ENCODE data around the gene SEPTIN6. TPM values are rescaled to one million over a fixed set of nuclear protein-coding genes. Genes with fewer than 3 reads are reported as not detected.

Gene SEPTIN6
- total RNA-seq, 4 donors from 2014 or later = 19.3 to 97.9 (median 40.6) TPM

DNA sequence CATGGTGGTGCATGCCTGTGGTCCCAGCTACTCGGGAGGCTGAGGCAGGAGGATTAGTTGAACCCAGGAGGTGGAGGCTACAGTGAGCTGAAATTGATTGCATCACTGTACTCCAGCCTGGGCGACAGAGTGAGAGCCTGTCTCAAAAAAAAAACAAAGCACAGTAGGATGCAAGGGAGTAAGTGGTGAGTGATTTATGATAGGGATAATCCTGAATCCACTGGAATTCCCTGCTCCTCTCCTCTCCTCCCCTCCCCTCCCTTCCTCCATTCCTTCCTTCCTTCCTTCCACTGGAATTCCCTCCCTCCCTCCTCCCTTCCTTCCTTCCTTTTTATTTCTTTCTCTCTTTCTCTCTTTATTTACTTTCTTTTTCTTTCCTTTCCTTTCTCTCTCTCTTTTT is 45.9 kb downstream of the SEPTIN6 start:
- Histone ChIP-seq H3K27ac (no peak overlapping the region), H3K27me3 (no peaks in the 10 kb centered on the region), H3K4me3 (no peak overlapping the region), H3K36me3 (peaks cover 0 to 31% of the 10 kb centered on the region in 2 donors), H3K4me1 (no peaks in the 10 kb centered on the region), H3K9me3 (no peaks in the 10 kb centered on the region)
- no peak for ATAC-seq
- TF ChIP-seq EP300 (IDR thresholded peaks at IDR 0.05) (no peak), POLR2A (IDR thresholded peaks at IDR 0.05) (no peak), POLR2AphosphoS5 (IDR thresholded peaks at IDR 0.05) (no peak)
- TF ChIP-seq, protein P1, sequence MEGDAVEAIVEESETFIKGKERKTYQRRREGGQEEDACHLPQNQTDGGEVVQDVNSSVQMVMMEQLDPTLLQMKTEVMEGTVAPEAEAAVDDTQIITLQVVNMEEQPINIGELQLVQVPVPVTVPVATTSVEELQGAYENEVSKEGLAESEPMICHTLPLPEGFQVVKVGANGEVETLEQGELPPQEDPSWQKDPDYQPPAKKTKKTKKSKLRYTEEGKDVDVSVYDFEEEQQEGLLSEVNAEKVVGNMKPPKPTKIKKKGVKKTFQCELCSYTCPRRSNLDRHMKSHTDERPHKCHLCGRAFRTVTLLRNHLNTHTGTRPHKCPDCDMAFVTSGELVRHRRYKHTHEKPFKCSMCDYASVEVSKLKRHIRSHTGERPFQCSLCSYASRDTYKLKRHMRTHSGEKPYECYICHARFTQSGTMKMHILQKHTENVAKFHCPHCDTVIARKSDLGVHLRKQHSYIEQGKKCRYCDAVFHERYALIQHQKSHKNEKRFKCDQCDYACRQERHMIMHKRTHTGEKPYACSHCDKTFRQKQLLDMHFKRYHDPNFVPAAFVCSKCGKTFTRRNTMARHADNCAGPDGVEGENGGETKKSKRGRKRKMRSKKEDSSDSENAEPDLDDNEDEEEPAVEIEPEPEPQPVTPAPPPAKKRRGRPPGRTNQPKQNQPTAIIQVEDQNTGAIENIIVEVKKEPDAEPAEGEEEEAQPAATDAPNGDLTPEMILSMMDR (IDR thresholded peaks at IDR 0.05) = no peak
- WGBS, 2 donors (ENCODE audit: low coverage in 1 of 2) = 75% methylated on average over 2 of the region's 2 CpGs; no CpG with 5 or more reads in 1 of the 2 donors

DNA sequence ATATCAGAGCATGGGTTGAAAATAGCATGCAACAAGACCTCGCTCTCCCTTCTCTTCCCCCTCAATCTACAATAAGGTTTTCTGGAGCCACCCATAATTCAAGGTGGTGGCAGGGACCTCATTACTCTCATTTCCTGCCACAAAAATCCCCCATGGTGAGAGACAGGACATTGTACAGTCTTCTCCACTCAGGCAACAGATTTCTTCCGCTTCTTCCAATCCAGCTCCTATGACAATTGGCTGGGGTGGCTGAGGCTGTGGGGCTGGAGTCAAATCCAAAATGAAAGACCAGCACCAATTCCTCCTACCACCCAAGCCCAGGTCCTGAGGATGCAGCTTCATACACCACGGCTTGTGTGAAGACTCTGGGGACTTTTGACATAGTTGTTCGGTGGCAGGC is 46.5 kb downstream of the SEPTIN6 start:
- ATAC-seq = no peak
- no peak for TF ChIP-seq POLR2AphosphoS5 (IDR thresholded peaks at IDR 0.05)
- TF ChIP-seq, protein P1 (IDR thresholded peaks at IDR 0.05) = no peak
- TF ChIP-seq POLR2A (IDR thresholded peaks at IDR 0.05) = no peak
- TF ChIP-seq EP300 (IDR thresholded peaks at IDR 0.05) = no peak
- Histone ChIP-seq H3K4me3 (no peak overlapping the region), H3K4me1 (no peaks in the 10 kb centered on the region), H3K36me3 (peaks cover 0 to 29% of the 10 kb centered on the region in 2 donors), H3K27me3 (no peaks in the 10 kb centered on the region), H3K9me3 (no peaks in the 10 kb centered on the region), H3K27ac (no peak overlapping the region)
- WGBS, 2 donors (ENCODE audit: low coverage in 1 of 2) = 94% methylated on average over 3 of the region's 4 CpGs; no CpG with 5 or more reads in 1 of the 2 donors

DNA sequence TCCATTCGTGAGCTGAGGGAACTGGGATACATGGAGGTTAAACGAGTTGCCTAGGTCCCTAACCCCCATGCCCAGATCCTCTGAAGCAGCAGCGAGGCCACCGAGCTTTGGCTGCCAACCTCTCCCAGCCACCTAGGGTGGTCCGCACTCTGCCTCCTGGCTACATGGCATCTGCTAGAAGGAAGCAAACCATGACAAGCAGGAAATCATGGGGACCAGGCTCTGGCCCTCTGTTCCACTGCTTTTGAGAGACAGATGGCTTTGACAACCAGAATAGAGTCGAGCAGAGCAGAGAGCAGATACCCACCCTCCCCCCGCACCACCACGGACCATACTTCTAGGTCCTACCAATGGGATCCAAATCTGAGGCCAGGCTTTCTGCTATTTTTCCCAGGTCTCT is 49.3 kb downstream of the SEPTIN6 start:
- Histone ChIP-seq H3K9me3 (no peaks in the 10 kb centered on the region), H3K27me3 (no peaks in the 10 kb centered on the region), H3K27ac (no peak overlapping the region), H3K36me3 (peaks cover 0 to 19% of the 10 kb centered on the region in 2 donors), H3K4me1 (no peaks in the 10 kb centered on the region), H3K4me3 (no peak overlapping the region)
- ATAC-seq = no peak
- TF ChIP-seq POLR2A (IDR thresholded peaks at IDR 0.05) (no peak), EP300 (IDR thresholded peaks at IDR 0.05) (no peak), POLR2AphosphoS5 (IDR thresholded peaks at IDR 0.05) (no peak)
- TF ChIP-seq, protein P1 (IDR thresholded peaks at IDR 0.05) = no peak
- WGBS, 2 donors (ENCODE audit: low coverage in 1 of 2) = no CpG with 5 or more reads among the region's 8 CpGs

Small RNA genes lying within 50 kb of the gene (small RNA-seq; reads per million reads assigned to genes)
- 2.2 to 13.1 (median 6.7) reads per million in 4 donors for gene MIR766

Other genes with a start within 250 kb of the SEPTIN6 start
- 100 to 1,000 TPM; 165 to 302 (median 209) TPM for gene SLC25A5, start 224.7 kb downstream of the SEPTIN6 start, total RNA-seq
- gene STEEP1, start 127.8 kb downstream of the SEPTIN6 start, total RNA-seq = 10 to 100 TPM; 20.2 to 26.0 (median 22.5) TPM
- gene UBE2A, start 118.6 kb downstream of the SEPTIN6 start, total RNA-seq = 10 to 100 TPM; 32.2 to 39.7 (median 35.9) TPM
- gene NKRF, start 86.7 kb downstream of the SEPTIN6 start, total RNA-seq = 1 to 10 TPM; 5.7 to 9.2 (median 6.0) TPM
- under 1 TPM in 1 of 4 donors, not detected in 3; 0.27 TPM for gene SOWAHD, start 65.4 kb upstream of the SEPTIN6 start, total RNA-seq
- 1,000 to 10,000 TPM; 1,536 to 5,996 (median 3,784) TPM for gene RPL39, start 98.5 kb upstream of the SEPTIN6 start, total RNA-seq
- 1 to 10 TPM; 3.9 to 7.0 (median 4.3) TPM for gene UPF3B, start 159.8 kb upstream of the SEPTIN6 start, total RNA-seq
- 10 to 100 TPM in 3 of 4 donors, 1 to 10 TPM in 1; 6.4 to 18.6 (median 12.6) TPM for gene RNF113A, start 178.6 kb upstream of the SEPTIN6 start, total RNA-seq
- 100 to 1,000 TPM in 1 of 4 donors, 10 to 100 TPM in 3; 55.8 to 104 (median 74.5) TPM for gene NDUFA1, start 178.7 kb upstream of the SEPTIN6 start, total RNA-seq
- not detected for gene AKAP14, start 202.7 kb upstream of the SEPTIN6 start, total RNA-seq